ENCODE results near the gene AACS. TPM values are rescaled to one million over a fixed set of nuclear protein-coding genes. Genes with fewer than 3 reads are reported as not detected.

Gene AACS
- total RNA-seq, 4 donors from 2014 or later = 14.8 to 24.0 (median 20.1) TPM

GRCh38 chr12:125129591-125130255, 64.5 kb downstream of the AACS start:
- Histone ChIP-seq H3K4me1 (no peaks in the 10 kb centered on the region), H3K4me3 (replicated peaks in 1 of 3) (no peak overlapping the region), H3K27ac (no peak overlapping the region), H3K27me3 (no peaks in the 10 kb centered on the region), H3K36me3 (peaks cover 0 to 9% of the 10 kb centered on the region in 2 donors), H3K9me3 (no peaks in the 10 kb centered on the region)
- TF ChIP-seq, protein P1, sequence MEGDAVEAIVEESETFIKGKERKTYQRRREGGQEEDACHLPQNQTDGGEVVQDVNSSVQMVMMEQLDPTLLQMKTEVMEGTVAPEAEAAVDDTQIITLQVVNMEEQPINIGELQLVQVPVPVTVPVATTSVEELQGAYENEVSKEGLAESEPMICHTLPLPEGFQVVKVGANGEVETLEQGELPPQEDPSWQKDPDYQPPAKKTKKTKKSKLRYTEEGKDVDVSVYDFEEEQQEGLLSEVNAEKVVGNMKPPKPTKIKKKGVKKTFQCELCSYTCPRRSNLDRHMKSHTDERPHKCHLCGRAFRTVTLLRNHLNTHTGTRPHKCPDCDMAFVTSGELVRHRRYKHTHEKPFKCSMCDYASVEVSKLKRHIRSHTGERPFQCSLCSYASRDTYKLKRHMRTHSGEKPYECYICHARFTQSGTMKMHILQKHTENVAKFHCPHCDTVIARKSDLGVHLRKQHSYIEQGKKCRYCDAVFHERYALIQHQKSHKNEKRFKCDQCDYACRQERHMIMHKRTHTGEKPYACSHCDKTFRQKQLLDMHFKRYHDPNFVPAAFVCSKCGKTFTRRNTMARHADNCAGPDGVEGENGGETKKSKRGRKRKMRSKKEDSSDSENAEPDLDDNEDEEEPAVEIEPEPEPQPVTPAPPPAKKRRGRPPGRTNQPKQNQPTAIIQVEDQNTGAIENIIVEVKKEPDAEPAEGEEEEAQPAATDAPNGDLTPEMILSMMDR (IDR thresholded peaks at IDR 0.05) = no peak
- TF ChIP-seq POLR2A (IDR thresholded peaks at IDR 0.05) = no peak
- intact Hi-C loops (cut with DNase I) = no loop called here
- no peak for DNase-seq
- WGBS, 2 donors = 90 to 91% methylated on average over 18 of the region's 18 CpGs

GRCh38 chr12:125131958-125132357, 66.7 kb downstream of the AACS start:
- peaks cover 0 to 3% of the 10 kb centered on the region in 2 donors for H3K36me3 ChIP-seq
- DNase-seq = no peak
- TF ChIP-seq, protein P1 (IDR thresholded peaks at IDR 0.05) = no peak
- no peak for TF ChIP-seq POLR2A (IDR thresholded peaks at IDR 0.05)
- H3K27ac ChIP-seq = no peak overlapping the region
- WGBS, 2 donors = 91 to 92% methylated on average over 8 of the region's 8 CpGs
- H3K4me1 ChIP-seq = no peaks in the 10 kb centered on the region
- H3K4me3 ChIP-seq (replicated peaks in 1 of 3) = no peak overlapping the region
- intact Hi-C loops (cut with DNase I) = no loop called here
- no peaks in the 10 kb centered on the region for H3K9me3 ChIP-seq
- H3K27me3 ChIP-seq = no peaks in the 10 kb centered on the region

GRCh38 chr12:125132698-125133400, 67.6 kb downstream of the AACS start:
- intact Hi-C loops (cut with DNase I) = no loop called here
- H3K36me3 ChIP-seq = peaks cover 0 to 3% of the 10 kb centered on the region in 2 donors
- DNase-seq = no peak
- TF ChIP-seq, protein P1 (IDR thresholded peaks at IDR 0.05) = no peak
- TF ChIP-seq POLR2A (IDR thresholded peaks at IDR 0.05) = no peak
- no peaks in the 10 kb centered on the region for H3K27me3 ChIP-seq
- H3K9me3 ChIP-seq = no peaks in the 10 kb centered on the region
- H3K4me3 ChIP-seq (replicated peaks in 1 of 3) = no peak overlapping the region
- H3K27ac ChIP-seq = no peak overlapping the region
- whole genome bisulfite sequencing, 2 donors = 93 to 94% methylated on average over 13 to 16 of the region's 16 CpGs
- H3K4me1 ChIP-seq = no peaks in the 10 kb centered on the region

GRCh38 chr12:125133616-125134015, 68.4 kb downstream of the AACS start:
- Histone ChIP-seq H3K27ac (no peak overlapping the region), H3K9me3 (no peaks in the 10 kb centered on the region), H3K4me3 (replicated peaks in 1 of 3) (no peak overlapping the region), H3K27me3 (no peaks in the 10 kb centered on the region), H3K4me1 (no peaks in the 10 kb centered on the region), H3K36me3 (peaks cover 0 to 3% of the 10 kb centered on the region in 2 donors)
- TF ChIP-seq, protein P1 (IDR thresholded peaks at IDR 0.05) = no peak
- no peak for TF ChIP-seq POLR2A (IDR thresholded peaks at IDR 0.05)
- intact Hi-C loops (cut with DNase I) = no loop called here
- no peak for DNase-seq
- WGBS, 2 donors = 88 to 90% methylated on average over 7 to 12 of the region's 12 CpGs

GRCh38 chr12:125134576-125134975, 69.3 kb downstream of the AACS start:
- Histone ChIP-seq H3K36me3 (peaks cover 0 to 3% of the 10 kb centered on the region in 2 donors), H3K27me3 (no peaks in the 10 kb centered on the region), H3K4me1 (no peaks in the 10 kb centered on the region), H3K27ac (no peak overlapping the region), H3K4me3 (replicated peaks in 1 of 3) (no peak overlapping the region), H3K9me3 (no peaks in the 10 kb centered on the region)
- DNase-seq = no peak
- intact Hi-C loops (cut with DNase I) = no loop called here
- 89 to 93% methylated on average over 14 of the region's 14 CpGs for WGBS, 2 donors
- TF ChIP-seq, protein P1 (IDR thresholded peaks at IDR 0.05) = no peak
- no peak for TF ChIP-seq POLR2A (IDR thresholded peaks at IDR 0.05)

Measured in thyroid gland (tissue), 4 donors.